OCI-LY1 (cell line): ENCODE data around the gene GNAT3.

ENCODE experiments used
- H2AFZ ChIP-seq: fragments of 200-600 bp; sonication (generic), shearing (Covaris generic); 2 replicates; pipeline ENCODE4 v1.6.0; 2014; ENCODE audit warnings: antibody characterized with exemption, mild to moderate bottlenecking, low read length
- H3F3A ChIP-seq: fragments of 200-600 bp; sonication (generic), shearing (Covaris generic); 2 replicates; pipeline ENCODE4 v1.6.0; 2014; ENCODE audit warnings: mild to moderate bottlenecking, antibody characterized with exemption, low read length, moderate library complexity; ENCODE audit not compliant: insufficient read depth
- H3K27ac ChIP-seq: fragments of 200-600 bp; sonication (generic); 2 replicates; pipeline ENCODE4 v1.5.1; 2014; ENCODE audit warnings: low read length, mixed run types, mild to moderate bottlenecking, low read depth; ENCODE audit not compliant: poor library complexity, severe bottlenecking
- H3K27me3 ChIP-seq: fragments of 200-600 bp; sonication (generic); 2 replicates; pipeline ENCODE4 v1.6.0; 2014; ENCODE audit warnings: antibody characterized with exemption, mild to moderate bottlenecking, low read length, moderate library complexity; ENCODE audit not compliant: insufficient read depth
- H3K36me3 ChIP-seq: fragments of 200-600 bp; sonication (generic); 2 replicates; pipeline ENCODE4 v1.6.1; 2014; ENCODE audit warnings: mild to moderate bottlenecking, antibody characterized with exemption, low read length, moderate library complexity, mixed read lengths; ENCODE audit not compliant: insufficient read depth
- H3K4me1 ChIP-seq: fragments of 200-600 bp; sonication (generic); 2 replicates; pipeline ENCODE4 v1.5.1; 2014; ENCODE audit warnings: mild to moderate bottlenecking, low read length, moderate library complexity; ENCODE audit not compliant: insufficient read depth, severe bottlenecking
- H3K4me2 ChIP-seq: fragments of 200-600 bp; sonication (generic), shearing (Covaris generic); 2 replicates; pipeline ENCODE4 v1.6.1; 2014; ENCODE audit warnings: low read length
- H3K4me3 ChIP-seq: fragments of 200-600 bp; sonication (generic); 2 replicates; pipeline ENCODE4 v1.5.1; 2014; ENCODE audit warnings: low read length, low read depth, mild to moderate bottlenecking, mixed read lengths; ENCODE audit not compliant: poor library complexity, severe bottlenecking
- H3K79me2 ChIP-seq: fragments of 200-600 bp; shearing (Covaris generic); 2 replicates; pipeline ENCODE4 v1.6.1; 2016; ENCODE audit warnings: mixed run types, low read length, mixed read lengths; ENCODE audit not compliant: insufficient read depth
- H3K9ac ChIP-seq: fragments of 200-600 bp; sonication (generic), shearing (Covaris generic); 2 replicates; pipeline ENCODE4 v1.6.1; 2014; ENCODE audit warnings: mild to moderate bottlenecking, low read length, mixed read lengths
- H3K9me2 ChIP-seq: fragments of 200-600 bp; sonication (generic), shearing (Covaris generic); 2 replicates; pipeline ENCODE4 v1.6.1; 2014; ENCODE audit warnings: low read depth, mild to moderate bottlenecking, low read length, mixed read lengths
- H3K9me3 ChIP-seq: fragments of 200-600 bp; shearing (Covaris generic); 2 replicates; pipeline ENCODE4 v1.6.1; 2014; ENCODE audit warnings: low read length, mixed read lengths
- H4K20me1 ChIP-seq: fragments of 200-600 bp; sonication (generic), shearing (Covaris generic); 2 replicates; pipeline ENCODE4 v1.6.0; 2016; ENCODE audit warnings: mild to moderate bottlenecking, low read length; ENCODE audit not compliant: insufficient read depth
- EZH2 ChIP-seq: fragments of 200-600 bp; sonication (generic), shearing (Covaris generic); IDR thresholded peaks from 2 replicates; pipeline ENCODE4 v1.8.0; 2017; ENCODE audit warnings: borderline replicate concordance, mixed run types, mild to moderate bottlenecking, antibody characterized with exemption, low read length, moderate library complexity, mixed read lengths
- TF ChIP-seq, protein P1 (sequence below): fragments of 200-600 bp; sonication (generic), shearing (Covaris generic); IDR thresholded peaks from 2 replicates; pipeline ENCODE4 v1.5.1; 2017; ENCODE audit warnings: mild to moderate bottlenecking, antibody characterized with exemption, low read length, moderate library complexity, mixed read lengths

GNAT3 gene

DNA sequence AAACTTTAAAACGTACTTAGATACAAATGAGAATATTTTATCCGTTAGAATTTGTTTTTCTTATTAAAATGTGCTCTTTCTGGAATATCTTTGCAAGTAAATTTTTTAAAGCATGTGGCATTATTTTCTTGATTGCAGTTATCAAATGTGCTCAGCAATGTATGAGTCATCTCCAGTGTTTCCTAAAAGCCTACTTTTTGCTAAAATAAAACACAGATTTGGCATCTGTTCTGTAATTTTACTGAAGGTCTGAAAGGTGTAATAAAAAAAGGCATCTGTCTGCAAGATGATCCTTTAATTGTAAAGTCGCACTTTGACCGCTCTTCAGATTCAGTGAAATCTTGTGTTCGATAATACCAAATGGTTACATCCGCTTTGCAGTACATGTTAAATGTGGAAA, 3.4 kb downstream of the GNAT3 start:
- H3K4me2 ChIP-seq: no peak overlapping the region
- H3K9ac ChIP-seq: no peak overlapping the region
- no peak overlapping the region for H3K4me3 ChIP-seq
- no peaks in the 10 kb centered on the region for H3K27me3 ChIP-seq
- H3K27ac ChIP-seq: no peak overlapping the region
- H3K4me1 ChIP-seq: no peaks in the 10 kb centered on the region
- no peaks in the 10 kb centered on the region for H4K20me1 ChIP-seq
- H3K79me2 ChIP-seq: no peaks in the 10 kb centered on the region
- no peaks in the 10 kb centered on the region for H3K9me2 ChIP-seq
- no peak overlapping the region for H2AFZ ChIP-seq
- TF ChIP-seq, protein P1, sequence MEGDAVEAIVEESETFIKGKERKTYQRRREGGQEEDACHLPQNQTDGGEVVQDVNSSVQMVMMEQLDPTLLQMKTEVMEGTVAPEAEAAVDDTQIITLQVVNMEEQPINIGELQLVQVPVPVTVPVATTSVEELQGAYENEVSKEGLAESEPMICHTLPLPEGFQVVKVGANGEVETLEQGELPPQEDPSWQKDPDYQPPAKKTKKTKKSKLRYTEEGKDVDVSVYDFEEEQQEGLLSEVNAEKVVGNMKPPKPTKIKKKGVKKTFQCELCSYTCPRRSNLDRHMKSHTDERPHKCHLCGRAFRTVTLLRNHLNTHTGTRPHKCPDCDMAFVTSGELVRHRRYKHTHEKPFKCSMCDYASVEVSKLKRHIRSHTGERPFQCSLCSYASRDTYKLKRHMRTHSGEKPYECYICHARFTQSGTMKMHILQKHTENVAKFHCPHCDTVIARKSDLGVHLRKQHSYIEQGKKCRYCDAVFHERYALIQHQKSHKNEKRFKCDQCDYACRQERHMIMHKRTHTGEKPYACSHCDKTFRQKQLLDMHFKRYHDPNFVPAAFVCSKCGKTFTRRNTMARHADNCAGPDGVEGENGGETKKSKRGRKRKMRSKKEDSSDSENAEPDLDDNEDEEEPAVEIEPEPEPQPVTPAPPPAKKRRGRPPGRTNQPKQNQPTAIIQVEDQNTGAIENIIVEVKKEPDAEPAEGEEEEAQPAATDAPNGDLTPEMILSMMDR: no peak
- TF ChIP-seq EZH2: no peak
- H3F3A ChIP-seq: no peaks in the 10 kb centered on the region
- H3K9me3 ChIP-seq: no peaks in the 10 kb centered on the region
- H3K36me3 ChIP-seq: no peaks in the 10 kb centered on the region

DNA sequence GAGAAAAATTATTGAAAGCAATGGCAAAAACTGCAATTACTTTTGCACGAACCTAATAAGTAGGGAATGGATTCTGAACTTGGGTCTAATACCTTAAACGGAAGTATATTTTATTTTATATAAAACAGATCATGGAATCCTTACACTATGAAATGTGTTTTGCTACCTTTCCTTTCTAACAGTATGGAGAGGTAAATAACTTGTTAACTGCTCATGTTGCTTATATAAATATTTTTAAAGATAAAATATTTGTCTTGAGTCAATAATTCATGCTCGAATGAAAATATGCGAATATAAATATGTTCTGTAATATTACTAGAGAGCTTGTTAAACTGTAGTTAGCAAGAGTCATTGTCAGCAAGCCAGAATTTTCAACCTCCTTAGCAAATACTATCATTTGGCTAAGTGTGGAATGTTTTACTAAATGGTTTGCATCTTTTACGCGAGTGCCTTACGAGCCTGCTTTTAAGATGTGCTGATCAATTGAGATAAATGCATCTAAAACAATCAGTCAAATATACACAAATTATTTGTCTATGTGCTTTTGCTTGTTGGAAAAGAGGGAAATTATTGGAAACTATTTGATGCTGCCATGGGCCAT, 5.9 kb downstream of the GNAT3 start:
- Histone ChIP-seq H3K4me3 (no peak overlapping the region), H3F3A (no peaks in the 10 kb centered on the region), H3K4me2 (no peak overlapping the region), H3K36me3 (no peaks in the 10 kb centered on the region), H2AFZ (no peak overlapping the region), H3K4me1 (no peaks in the 10 kb centered on the region), H3K27ac (no peak overlapping the region), H3K27me3 (no peaks in the 10 kb centered on the region), H3K9me3 (no peaks in the 10 kb centered on the region), H3K9ac (no peak overlapping the region), H4K20me1 (no peaks in the 10 kb centered on the region), H3K9me2 (no peaks in the 10 kb centered on the region), H3K79me2 (no peaks in the 10 kb centered on the region)
- TF ChIP-seq EZH2: no peak
- TF ChIP-seq, protein P1: no peak

DNA sequence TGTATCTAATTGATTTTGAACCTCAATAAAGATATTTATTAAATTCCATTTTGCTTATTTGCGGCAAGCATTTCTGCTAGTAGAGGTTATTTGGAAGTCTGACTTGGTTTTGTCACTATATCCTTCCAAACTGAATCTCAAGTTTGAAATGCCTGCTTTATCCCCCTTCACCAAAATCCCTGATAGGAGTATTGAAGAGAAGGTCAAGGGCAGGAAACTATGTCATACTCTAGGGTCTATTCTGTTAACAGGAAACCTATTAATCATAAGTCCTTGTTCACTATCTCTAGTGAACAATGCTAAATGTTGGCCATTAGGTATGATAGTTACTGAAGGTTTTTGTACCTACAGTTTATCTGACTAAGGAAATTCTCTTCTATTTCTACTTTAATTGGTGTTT, 11.5 kb downstream of the GNAT3 start:
- H3K79me2 ChIP-seq: no peaks in the 10 kb centered on the region
- no peak overlapping the region for H3K9ac ChIP-seq
- no peak overlapping the region for H3K27ac ChIP-seq
- H4K20me1 ChIP-seq: no peaks in the 10 kb centered on the region
- H3F3A ChIP-seq: no peaks in the 10 kb centered on the region
- no peaks in the 10 kb centered on the region for H3K9me3 ChIP-seq
- H3K4me1 ChIP-seq: no peaks in the 10 kb centered on the region
- H2AFZ ChIP-seq: no peak overlapping the region
- TF ChIP-seq EZH2: no peak
- TF ChIP-seq, protein P1: no peak
- no peak overlapping the region for H3K4me3 ChIP-seq
- no peaks in the 10 kb centered on the region for H3K27me3 ChIP-seq
- no peaks in the 10 kb centered on the region for H3K36me3 ChIP-seq
- no peaks in the 10 kb centered on the region for H3K9me2 ChIP-seq
- no peak overlapping the region for H3K4me2 ChIP-seq
